ENCODE measurements around the gene AHSA1. TPM values are rescaled to one million over a fixed set of nuclear protein-coding genes. Genes with fewer than 3 reads are reported as not detected.
"Not testable (repeated sequence)": the region's sequence is repeated elsewhere in the genome, so short reads cannot be mapped to it uniquely, and the experiment has no call there.

The AHSA1 gene
- 100 to 1,000 TPM; 152 to 162 TPM for total RNA-seq

- DNase-seq: peak; percentile 97
- Mint-ChIP-seq H3K36me3 (ENCODE audit: low read depth) (peaks cover 40% of the 10 kb centered on the region), H3K4me1 (peaks cover 33% of the 10 kb centered on the region), H3K4me3 (peak within 1 kb of the TSS; percentile 100), H3K9me3 (no peaks in the 10 kb centered on the region), H3K27ac (peak within 1 kb of the TSS; percentile 99), H3K27me3 (no peaks in the 10 kb centered on the region)
- CTCF ChIA-PET: interaction anchor here (2.6 to 2.9 kb wide), 3 partner anchors 11 to 141 kb away, joined by 8 to 12 read pairs (median 9); partner anchors contain the start of genes SAMD15 and TMED8
- POLR2A ChIA-PET: interaction anchor here (1.2 to 3.9 kb wide), 9 partner anchors 10 to 342 kb away, joined by 3 to 26 read pairs (median 6); partner anchors contain the start of genes ADCK1, ALKBH1, GSTZ1 and POMT2
These were observed at the start of gene AHSA1, which contains the start of gene VIPAS39 for GRCh38 chr14:77457522-77458248. TSS of gene AHSA1 (plus strand) at chr14:77458093. CDS start at chr14:77458190, 97 bp downstream. TSS of gene VIPAS39 (minus strand) at chr14:77457601. CDS start at chr14:77454102, 3,499 bp downstream.

- Mint-ChIP-seq H3K27me3 (no peaks in the 10 kb centered on the region), H3K36me3 (ENCODE audit: low read depth) (no peaks in the 10 kb centered on the region), H3K27ac (no peak overlapping the region), H3K4me3 (no peak overlapping the region), H3K9me3 (no peaks in the 10 kb centered on the region), H3K4me1 (peaks cover 13% of the 10 kb centered on the region)
- no peak for DNase-seq
- POLR2A ChIA-PET: no interaction called here
- CTCF ChIA-PET: no interaction called here
These were observed 48.8 kb upstream of the AHSA1 start for GRCh38 chr14:77409131-77409533.

GRCh38 chr14:77415403-77416030, 42.4 kb upstream of the AHSA1 start:
- H3K4me1 Mint-ChIP-seq; CTCF ChIA-PET; POLR2A ChIA-PET; H3K4me3 Mint-ChIP-seq; H3K27me3 Mint-ChIP-seq; DNase-seq; H3K36me3 Mint-ChIP-seq (ENCODE audit: low read depth); H3K27ac Mint-ChIP-seq: not testable (repeated sequence)
- peaks cover 16% of the 10 kb centered on the region for H3K9me3 Mint-ChIP-seq

- Mint-ChIP-seq H3K9me3 (peaks cover 16% of the 10 kb centered on the region), H3K36me3 (ENCODE audit: low read depth) (peaks cover 13% of the 10 kb centered on the region)
- H3K27ac Mint-ChIP-seq, CTCF ChIA-PET, H3K4me1 Mint-ChIP-seq, H3K4me3 Mint-ChIP-seq, DNase-seq, H3K27me3 Mint-ChIP-seq, POLR2A ChIA-PET: not testable (repeated sequence)
These were observed 41.8 kb upstream of the AHSA1 start for GRCh38 chr14:77416098-77416497.

- ChIA-PET CTCF (no interaction called here), POLR2A (no interaction called here)
- Mint-ChIP-seq H3K9me3 (peaks cover 16% of the 10 kb centered on the region), H3K4me1 (no peaks in the 10 kb centered on the region), H3K36me3 (ENCODE audit: low read depth) (peaks cover 21% of the 10 kb centered on the region), H3K27me3 (no peaks in the 10 kb centered on the region), H3K4me3 (no peak overlapping the region), H3K27ac (no peak overlapping the region)
- no peak for DNase-seq
These were observed 41.1 kb upstream of the AHSA1 start for GRCh38 chr14:77416836-77417235.

GRCh38 chr14:77421201-77421600, 36.7 kb upstream of the AHSA1 start:
- H3K27me3 Mint-ChIP-seq: no peaks in the 10 kb centered on the region
- ChIA-PET CTCF (no interaction called here), POLR2A (no interaction called here)
- H3K4me3 Mint-ChIP-seq: no peak overlapping the region
- H3K27ac Mint-ChIP-seq: no peak overlapping the region
- H3K9me3 Mint-ChIP-seq: peaks cover 16% of the 10 kb centered on the region
- no peaks in the 10 kb centered on the region for H3K4me1 Mint-ChIP-seq
- no peak for DNase-seq
- H3K36me3 Mint-ChIP-seq (ENCODE audit: low read depth): peaks cover 54% of the 10 kb centered on the region

- peaks cover 76% of the 10 kb centered on the region for H3K36me3 Mint-ChIP-seq (ENCODE audit: low read depth)
- H3K9me3 Mint-ChIP-seq: peaks cover 11% of the 10 kb centered on the region
- H3K27me3 Mint-ChIP-seq: no peaks in the 10 kb centered on the region
- ChIA-PET POLR2A (no interaction called here), CTCF (no interaction called here)
- H3K27ac Mint-ChIP-seq: no peak within 1 kb of the TSS
- DNase-seq: no peak
- H3K4me3 Mint-ChIP-seq: no peak within 1 kb of the TSS
- no peaks in the 10 kb centered on the region for H3K4me1 Mint-ChIP-seq
These were observed 34.5 kb upstream of the AHSA1 start, which contains the start of gene NOXRED1 for GRCh38 chr14:77423423-77423822. TSS of gene NOXRED1 (minus strand) at chr14:77423523. CDS start at chr14:77422889, 634 bp downstream.

- no peaks in the 10 kb centered on the region for H3K27me3 Mint-ChIP-seq
- no peaks in the 10 kb centered on the region for H3K4me1 Mint-ChIP-seq
- no peak for DNase-seq
- no peak overlapping the region for H3K4me3 Mint-ChIP-seq
- peaks cover 83% of the 10 kb centered on the region for H3K36me3 Mint-ChIP-seq (ENCODE audit: low read depth)
- ChIA-PET CTCF (no interaction called here), POLR2A (no interaction called here)
- H3K27ac Mint-ChIP-seq: no peak overlapping the region
- peaks cover 4% of the 10 kb centered on the region for H3K9me3 Mint-ChIP-seq
These were observed 33.0 kb upstream of the AHSA1 start for GRCh38 chr14:77424862-77425261.

GRCh38 chr14:77426396-77426795, 31.5 kb upstream of the AHSA1 start:
- Mint-ChIP-seq H3K9me3 (no peaks in the 10 kb centered on the region), H3K27ac (no peak overlapping the region), H3K27me3 (no peaks in the 10 kb centered on the region), H3K4me1 (no peaks in the 10 kb centered on the region), H3K4me3 (no peak overlapping the region), H3K36me3 (ENCODE audit: low read depth) (peaks cover 81% of the 10 kb centered on the region)
- ChIA-PET POLR2A (no interaction called here), CTCF (no interaction called here)
- DNase-seq: no peak

- DNase-seq: no peak
- ChIA-PET CTCF (interaction anchor here (0.9 kb wide), 1 partner anchor 120 kb away, joined by 3 read pairs; no protein-coding TSS in a partner anchor), POLR2A (no interaction called here)
- H3K4me1 Mint-ChIP-seq: no peaks in the 10 kb centered on the region
- H3K4me3 Mint-ChIP-seq: no peak overlapping the region
- no peak overlapping the region for H3K27ac Mint-ChIP-seq
- peaks cover 32% of the 10 kb centered on the region for H3K36me3 Mint-ChIP-seq (ENCODE audit: low read depth)
- H3K9me3 Mint-ChIP-seq: no peaks in the 10 kb centered on the region
- no peaks in the 10 kb centered on the region for H3K27me3 Mint-ChIP-seq
These were observed 21.9 kb upstream of the AHSA1 start for GRCh38 chr14:77436042-77436441.

GRCh38 chr14:77438596-77438995, 19.3 kb upstream of the AHSA1 start:
- ChIA-PET POLR2A (no interaction called here), CTCF (interaction anchor here (1.3 to 1.9 kb wide), 2 partner anchors 20 to 315 kb away, joined by 3 to 5 read pairs; no protein-coding TSS in a partner anchor)
- Mint-ChIP-seq H3K4me1 (no peaks in the 10 kb centered on the region), H3K27me3 (no peaks in the 10 kb centered on the region), H3K4me3 (no peak overlapping the region), H3K9me3 (no peaks in the 10 kb centered on the region), H3K36me3 (ENCODE audit: low read depth) (peaks cover 47% of the 10 kb centered on the region), H3K27ac (no peak overlapping the region)
- no peak for DNase-seq

GRCh38 chr14:77439861-77440260, 18.0 kb upstream of the AHSA1 start:
- no peak for DNase-seq
- no peaks in the 10 kb centered on the region for H3K4me1 Mint-ChIP-seq
- H3K36me3 Mint-ChIP-seq (ENCODE audit: low read depth): peaks cover 43% of the 10 kb centered on the region
- no peak overlapping the region for H3K4me3 Mint-ChIP-seq
- no peak overlapping the region for H3K27ac Mint-ChIP-seq
- CTCF ChIA-PET: no interaction called here
- POLR2A ChIA-PET: no interaction called here
- no peaks in the 10 kb centered on the region for H3K9me3 Mint-ChIP-seq
- no peaks in the 10 kb centered on the region for H3K27me3 Mint-ChIP-seq

- Mint-ChIP-seq H3K4me1 (no peaks in the 10 kb centered on the region), H3K4me3 (no peak overlapping the region), H3K36me3 (ENCODE audit: low read depth) (peaks cover 37% of the 10 kb centered on the region), H3K27me3 (no peaks in the 10 kb centered on the region), H3K9me3 (no peaks in the 10 kb centered on the region), H3K27ac (no peak overlapping the region)
- ChIA-PET CTCF (interaction anchor here (2.0 kb wide), 1 partner anchor 17 kb away, joined by 7 read pairs; no protein-coding TSS in a partner anchor), POLR2A (no interaction called here)
- no peak for DNase-seq
These were observed 15.7 kb upstream of the AHSA1 start for GRCh38 chr14:77442196-77442595.

All from activated CD4-positive, alpha-beta memory T cell treated with anti-CD3 and anti-CD28 coated beads, Interleukin-2, amount 10 ng/mL, durations not matched to agents 7 days and 5 days (primary cell).